NK-92 treated with Interleukin-12 subunit alpha and Interleukin-12 subunit beta, amount 100 ng/mL, for 24 hours (cell line): ENCODE measurements around the gene SMCR8.
"Not testable (repeated sequence)": the region's sequence is repeated elsewhere in the genome, so short reads cannot be mapped to it uniquely, and the experiment has no call there.

ENCODE experiments used
- DNase-seq: peaks from one replicate; lab custom pipeline; 2025; lab: John Stamatoyannopoulos, UW

Gene SMCR8

GRCh38 chr17:18361837-18362697 is 47.0 kb downstream of the SMCR8 start:
- no peak for DNase-seq

GRCh38 chr17:18362698-18363100 is 47.6 kb downstream of the SMCR8 start:
- no peak for DNase-seq

DNA sequence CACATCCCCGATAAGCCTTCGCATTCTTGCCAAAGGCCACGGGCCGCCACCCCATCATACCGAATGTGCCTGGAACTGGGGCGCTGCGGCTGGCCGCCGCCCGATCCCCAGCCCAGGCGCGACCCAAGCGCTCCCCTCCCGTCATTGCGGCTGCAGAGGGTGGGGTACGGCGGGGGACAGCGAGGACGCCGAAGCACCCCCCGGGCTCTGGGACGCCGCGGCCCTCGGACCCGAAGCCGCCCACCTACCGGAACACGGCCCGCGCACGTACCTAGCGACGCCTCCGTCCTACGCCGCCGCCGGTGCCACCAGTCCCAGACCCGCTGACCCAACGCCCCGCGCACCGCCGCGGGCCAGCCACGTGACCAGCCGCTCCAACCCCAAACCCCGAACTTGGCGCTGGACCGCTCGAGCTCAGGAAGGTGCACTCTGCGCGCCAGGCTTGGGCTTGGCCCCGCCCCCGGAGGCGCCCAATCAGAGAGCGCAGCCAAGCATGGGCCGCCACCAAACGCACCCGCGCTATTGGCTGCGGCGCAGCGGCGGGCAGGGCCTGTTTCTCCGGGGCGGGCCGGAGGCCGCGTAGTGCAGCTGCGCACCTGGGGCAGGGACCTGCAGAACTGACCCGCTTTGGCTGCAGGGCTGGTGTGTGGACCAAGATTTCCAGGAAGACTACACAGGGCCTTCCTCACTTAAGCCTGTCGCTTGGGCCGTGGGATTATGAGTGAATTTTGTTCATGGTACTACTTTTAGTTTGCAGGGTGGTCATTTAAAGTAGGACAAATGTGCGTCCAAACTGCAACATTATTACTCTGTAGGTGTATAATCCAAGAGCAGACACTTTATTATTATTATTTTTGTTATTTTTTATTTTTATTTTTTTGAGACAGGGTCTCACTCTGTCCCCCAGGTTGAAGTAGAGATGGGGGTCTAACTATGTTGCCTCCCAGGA is 48.3 kb downstream of the SMCR8 start, which contains the start of gene SHMT1:
SHMT1 (minus strand) TSS at position 450 of the 949 bp plus-strand sequence. CDS start 7,569 bp downstream, outside the sequence.
- peak; percentile 77 for DNase-seq

DNA sequence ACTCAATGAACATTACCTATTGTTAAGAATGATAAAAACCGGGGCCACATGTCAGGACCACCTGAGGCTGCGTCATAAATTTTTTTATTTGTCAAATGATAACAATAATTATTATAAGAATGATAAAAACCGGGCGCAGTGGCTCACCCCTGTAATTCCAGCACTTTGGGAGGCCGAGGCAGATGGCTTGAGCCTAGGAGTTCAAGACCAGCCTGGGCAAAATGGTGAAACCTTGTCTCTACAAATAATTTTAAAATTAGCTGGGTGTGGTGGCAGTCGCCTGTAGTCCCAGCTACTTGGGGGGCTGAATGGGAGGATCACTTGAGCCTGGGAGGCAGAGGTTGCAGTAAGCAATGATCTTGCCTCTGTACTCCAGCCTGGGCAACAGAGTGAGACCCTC is 49.1 kb downstream of the SMCR8 start:
- DNase-seq, result no peak

GRCh38 chr17:18368946-18369345 is 53.9 kb downstream of the SMCR8 start:
- DNase-seq, result no peak

DNA sequence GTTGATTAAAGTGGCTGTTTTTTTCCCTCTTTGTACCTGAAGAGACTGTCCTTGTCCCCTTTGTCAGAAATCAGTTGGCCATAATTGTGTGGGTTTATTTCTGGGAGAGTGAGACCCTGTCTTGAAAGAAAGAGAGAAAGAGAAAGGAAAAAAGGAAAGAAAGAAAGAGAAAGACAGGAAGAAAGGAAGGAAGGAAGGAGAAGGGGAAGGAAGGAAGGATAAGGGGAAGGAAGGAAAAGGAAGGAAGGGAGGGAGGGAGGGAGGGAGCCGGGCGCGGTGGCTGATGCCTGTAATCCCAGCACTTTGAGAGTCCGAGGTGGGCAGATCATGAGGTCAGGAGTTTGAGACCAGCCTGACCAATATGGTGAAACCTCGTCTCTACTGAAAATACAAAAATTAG is 55.7 kb downstream of the SMCR8 start:
- DNase-seq, result no peak

DNA sequence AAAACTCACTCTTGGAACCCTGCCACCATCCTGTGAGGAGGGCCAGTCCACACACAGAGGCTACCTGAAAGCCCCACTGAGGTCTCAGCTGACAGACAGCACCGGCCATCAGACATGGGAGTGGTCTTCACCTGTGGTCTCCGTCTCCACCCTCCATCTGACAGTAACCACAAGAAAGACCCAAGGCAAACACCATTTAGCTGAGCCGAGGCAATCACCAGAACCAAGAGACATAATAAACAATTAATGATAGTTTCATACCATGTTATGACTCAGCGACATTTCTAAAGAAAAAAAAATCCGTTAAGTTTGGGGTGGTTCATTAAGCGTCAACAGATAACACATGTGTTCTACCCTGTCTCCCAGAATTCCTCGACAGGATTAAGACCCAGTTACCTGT is 56.4 kb downstream of the SMCR8 start:
- DNase-seq, result no peak

DNA sequence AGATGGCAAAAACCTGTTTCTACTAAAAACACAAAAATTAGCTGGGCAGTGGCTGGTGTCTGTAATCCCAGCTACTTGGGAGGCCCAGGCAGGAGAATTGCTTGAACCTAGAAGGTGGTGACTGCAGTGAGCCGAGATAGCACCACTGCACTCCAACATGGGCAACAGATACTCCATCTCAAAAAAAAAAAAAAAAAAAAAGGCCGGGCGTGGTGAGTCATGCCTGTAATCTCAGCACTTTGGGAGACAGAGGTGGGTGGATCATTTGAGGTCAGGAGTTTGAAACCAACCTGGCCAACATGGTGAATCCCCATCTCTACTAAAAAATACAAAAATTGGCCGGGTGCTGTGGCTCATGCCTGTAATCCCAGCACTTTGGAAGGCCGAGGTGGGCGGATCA is 58.1 kb downstream of the SMCR8 start:
- not testable (repeated sequence) for DNase-seq

- no peak for DNase-seq
Observed at GRCh38 chr17:18374216-18374615, 59.1 kb downstream of the SMCR8 start.
